ENCODE data around the gene ECE1.

The ECE1 gene

GRCh38 chr1:21289700-21290545 lies at the start of gene ECE1:
ECE1 (minus strand) TSS chr1:21290463; CDS start chr1:21290414, 49 bp downstream.
- DNase-seq: peak; percentile 61

- no peak for DNase-seq
Observed at GRCh38 chr1:21339356-21340229, 49.3 kb upstream of the ECE1 start.

GRCh38 chr1:21338573-21339355 lies 48.5 kb upstream of the ECE1 start:
- DNase-seq: no peak

- no peak for DNase-seq
Observed at GRCh38 chr1:21337928-21338572, 47.8 kb upstream of the ECE1 start.

- DNase-seq: no peak
Observed at GRCh38 chr1:21337454-21337927, 47.2 kb upstream of the ECE1 start.

- no peak for DNase-seq
Observed at GRCh38 chr1:21337010-21337437, 46.8 kb upstream of the ECE1 start.

- no peak for DNase-seq
Observed at GRCh38 chr1:21335750-21336224, 45.5 kb upstream of the ECE1 start.

- DNase-seq: no peak
Observed at GRCh38 chr1:21335088-21335691, 44.9 kb upstream of the ECE1 start.

- peak; percentile 84 for DNase-seq
Observed at GRCh38 chr1:21334214-21335087, 44.2 kb upstream of the ECE1 start.

GRCh38 chr1:21333824-21334213 lies 43.6 kb upstream of the ECE1 start:
- DNase-seq: no peak

- DNase-seq: no peak
Observed at GRCh38 chr1:21332554-21333311, 42.5 kb upstream of the ECE1 start.

- no peak for DNase-seq
Observed at GRCh38 chr1:21331752-21332478, 41.7 kb upstream of the ECE1 start.

GRCh38 chr1:21330544-21330943 lies 40.3 kb upstream of the ECE1 start:
- DNase-seq: no peak

- DNase-seq: no peak
Observed at GRCh38 chr1:21329209-21329844, 39.1 kb upstream of the ECE1 start.

- DNase-seq: no peak
Observed at GRCh38 chr1:21327566-21328323, 37.5 kb upstream of the ECE1 start.

- DNase-seq: no peak
Observed at GRCh38 chr1:21326861-21327344, 36.6 kb upstream of the ECE1 start.

GRCh38 chr1:21325731-21326387 lies 35.6 kb upstream of the ECE1 start:
- DNase-seq: no peak
